ENCODE data around the gene GALNT15.

The GALNT15 gene

DNA sequence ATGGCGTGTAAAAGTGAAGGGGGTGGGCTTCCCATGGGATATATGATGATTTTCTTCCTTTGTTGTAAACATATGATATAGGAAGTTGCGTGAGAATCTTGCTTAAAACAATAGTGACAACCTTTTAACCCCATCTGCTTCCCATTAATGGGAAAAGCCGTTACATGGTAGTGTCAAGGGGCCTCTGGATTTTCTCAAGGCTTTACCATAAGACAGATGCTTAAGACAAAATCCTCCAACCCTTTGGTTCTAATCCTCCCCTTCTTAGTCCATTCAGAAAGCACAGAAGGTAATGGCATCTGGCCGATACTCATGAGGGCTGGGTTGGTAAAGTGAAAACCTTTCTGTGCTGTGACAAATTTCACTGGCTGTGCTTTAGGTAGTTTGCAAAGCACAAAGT is 65.3 kb downstream of the GALNT15 start:
- DNase-seq (ENCODE audit: low read depth) = no peak
- no peak overlapping the region for H3K4me3 ChIP-seq (ENCODE audit: low read depth, low read length)
- TF ChIP-seq, protein P1, sequence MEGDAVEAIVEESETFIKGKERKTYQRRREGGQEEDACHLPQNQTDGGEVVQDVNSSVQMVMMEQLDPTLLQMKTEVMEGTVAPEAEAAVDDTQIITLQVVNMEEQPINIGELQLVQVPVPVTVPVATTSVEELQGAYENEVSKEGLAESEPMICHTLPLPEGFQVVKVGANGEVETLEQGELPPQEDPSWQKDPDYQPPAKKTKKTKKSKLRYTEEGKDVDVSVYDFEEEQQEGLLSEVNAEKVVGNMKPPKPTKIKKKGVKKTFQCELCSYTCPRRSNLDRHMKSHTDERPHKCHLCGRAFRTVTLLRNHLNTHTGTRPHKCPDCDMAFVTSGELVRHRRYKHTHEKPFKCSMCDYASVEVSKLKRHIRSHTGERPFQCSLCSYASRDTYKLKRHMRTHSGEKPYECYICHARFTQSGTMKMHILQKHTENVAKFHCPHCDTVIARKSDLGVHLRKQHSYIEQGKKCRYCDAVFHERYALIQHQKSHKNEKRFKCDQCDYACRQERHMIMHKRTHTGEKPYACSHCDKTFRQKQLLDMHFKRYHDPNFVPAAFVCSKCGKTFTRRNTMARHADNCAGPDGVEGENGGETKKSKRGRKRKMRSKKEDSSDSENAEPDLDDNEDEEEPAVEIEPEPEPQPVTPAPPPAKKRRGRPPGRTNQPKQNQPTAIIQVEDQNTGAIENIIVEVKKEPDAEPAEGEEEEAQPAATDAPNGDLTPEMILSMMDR (IDR thresholded peaks at IDR 0.05; ENCODE audit: low read depth, low read length, missing control alignments) = no peak

DNA sequence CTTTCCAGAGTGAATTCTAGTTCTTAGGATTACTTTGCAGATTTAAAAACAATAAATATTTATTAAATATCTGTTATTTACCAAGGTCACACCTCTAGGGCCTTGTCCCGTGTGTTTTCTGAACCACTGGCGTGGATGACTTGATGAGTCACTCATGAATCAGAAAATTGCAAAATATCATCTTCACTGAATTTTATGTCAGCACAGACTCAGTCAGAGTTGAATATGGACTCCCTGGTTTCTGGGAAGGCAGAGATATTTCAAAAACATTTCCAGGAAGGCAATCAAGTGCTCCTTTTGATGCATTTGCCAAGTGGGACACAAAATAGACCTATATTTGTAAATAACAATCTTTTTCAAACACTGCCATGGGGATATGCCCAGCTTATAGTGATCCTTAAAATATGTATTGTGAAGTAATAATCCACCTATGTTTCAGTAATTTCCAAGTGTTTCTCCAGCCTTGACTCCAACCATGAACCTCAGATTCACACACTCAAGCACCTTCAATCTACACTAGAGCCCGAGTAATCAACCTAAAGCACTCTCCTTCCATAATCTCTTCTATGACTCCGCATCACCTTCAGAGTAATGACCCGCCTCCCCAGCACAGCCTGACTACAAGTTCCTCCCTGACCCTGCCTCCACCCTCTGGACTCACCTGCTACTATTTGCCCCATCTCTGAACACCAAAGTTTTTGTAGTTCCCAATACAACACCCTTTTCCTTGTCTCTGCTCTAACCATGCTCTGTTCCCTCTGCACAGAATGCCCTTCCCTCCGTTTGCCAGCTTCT is 65.9 kb downstream of the GALNT15 start:
- no peak for DNase-seq (ENCODE audit: low read depth)
- TF ChIP-seq, protein P1 (IDR thresholded peaks at IDR 0.05; ENCODE audit: low read depth, low read length, missing control alignments) = no peak
- H3K4me3 ChIP-seq (ENCODE audit: low read depth, low read length) = no peak overlapping the region

DNA sequence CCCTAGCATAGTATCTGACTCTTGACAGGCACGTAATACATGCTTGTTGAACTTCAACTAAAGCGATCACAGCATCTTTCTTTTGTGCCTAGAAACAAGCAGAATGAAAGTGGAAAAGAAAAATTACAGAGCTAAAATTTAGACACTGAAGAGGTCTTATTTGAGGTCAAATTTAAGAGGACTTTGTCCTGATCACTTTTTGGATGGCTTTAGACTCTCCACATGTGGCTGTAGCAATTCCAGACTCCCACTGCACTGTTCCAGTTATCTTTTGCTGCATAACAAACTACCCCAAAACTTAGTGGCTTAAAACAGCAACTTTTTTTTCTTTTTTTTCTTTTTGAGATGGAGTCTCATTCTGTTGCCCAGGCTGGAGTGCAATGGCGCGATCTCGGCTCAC is 66.7 kb downstream of the GALNT15 start:
- DNase-seq (ENCODE audit: low read depth) = no peak

DNA sequence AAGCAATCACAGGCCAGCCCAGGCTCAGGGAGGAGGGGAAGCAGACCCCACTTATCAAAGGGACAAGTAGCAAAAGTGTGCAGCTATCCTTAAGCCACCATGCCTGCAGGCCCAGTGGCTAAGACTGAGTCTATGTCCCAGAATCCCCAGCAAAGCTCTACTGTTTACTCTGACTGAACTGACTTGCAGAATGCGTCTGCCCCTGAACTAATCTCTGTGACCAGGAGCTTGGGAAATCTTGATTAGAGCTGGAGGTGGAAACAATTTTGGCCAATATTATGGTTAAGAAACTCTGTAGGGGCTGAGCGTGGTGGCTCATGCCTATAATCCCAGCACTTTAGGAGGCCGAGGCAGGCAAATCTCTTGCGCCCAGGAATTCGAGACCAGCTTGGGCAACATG is 67.7 kb downstream of the GALNT15 start:
- H3K4me3 ChIP-seq (ENCODE audit: low read depth, low read length) = no peak overlapping the region
- TF ChIP-seq, protein P1 (IDR thresholded peaks at IDR 0.05; ENCODE audit: low read depth, low read length, missing control alignments) = no peak
- no peak for DNase-seq (ENCODE audit: low read depth)

More for the DNA sequence above, 66.7 kb downstream of the GALNT15 start:
- no peak overlapping the region for H3K4me3 ChIP-seq (ENCODE audit: low read depth, low read length)
- TF ChIP-seq, protein P1 (IDR thresholded peaks at IDR 0.05; ENCODE audit: low read depth, low read length, missing control alignments) = no peak

DNA sequence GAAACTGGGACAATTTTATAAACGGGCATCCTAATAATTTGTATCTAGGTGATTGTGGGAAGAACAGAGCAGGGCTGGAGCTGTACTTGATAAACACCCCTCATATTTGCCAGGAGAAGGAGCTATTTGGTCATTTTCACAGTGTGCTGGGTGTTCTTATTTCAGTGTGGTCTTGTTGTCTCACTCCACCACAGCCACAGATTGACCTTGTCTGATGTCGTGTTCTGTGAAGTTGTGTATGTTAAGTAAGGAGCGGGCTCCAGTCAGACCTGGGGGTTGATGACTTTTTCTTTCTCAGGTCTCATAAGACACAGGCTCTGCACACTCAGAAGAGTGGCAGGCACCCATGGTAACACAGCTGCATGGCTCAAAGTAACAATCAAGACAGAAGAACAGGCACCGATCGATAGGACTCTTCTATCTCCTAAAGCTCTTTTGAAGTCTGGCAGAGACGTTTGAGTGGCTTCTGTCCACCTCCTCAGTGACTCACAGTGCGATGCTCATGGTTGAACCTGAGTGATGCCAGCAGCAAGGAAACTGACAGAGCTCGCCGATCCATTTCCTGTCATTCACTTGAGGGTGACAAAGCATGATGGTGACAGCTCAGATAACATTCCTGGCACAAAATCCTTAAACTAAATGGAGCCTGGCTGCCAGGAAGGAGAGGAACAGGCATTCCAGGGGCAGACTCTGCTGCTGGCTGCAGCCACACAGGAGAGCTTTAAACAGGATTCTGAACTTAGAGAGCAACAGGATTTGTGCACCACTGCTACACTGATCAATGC is 69.4 kb downstream of the GALNT15 start:
- no peak for DNase-seq (ENCODE audit: low read depth)
- no peak overlapping the region for H3K4me3 ChIP-seq (ENCODE audit: low read depth, low read length)
- TF ChIP-seq, protein P1 (IDR thresholded peaks at IDR 0.05; ENCODE audit: low read depth, low read length, missing control alignments) = no peak

DNA sequence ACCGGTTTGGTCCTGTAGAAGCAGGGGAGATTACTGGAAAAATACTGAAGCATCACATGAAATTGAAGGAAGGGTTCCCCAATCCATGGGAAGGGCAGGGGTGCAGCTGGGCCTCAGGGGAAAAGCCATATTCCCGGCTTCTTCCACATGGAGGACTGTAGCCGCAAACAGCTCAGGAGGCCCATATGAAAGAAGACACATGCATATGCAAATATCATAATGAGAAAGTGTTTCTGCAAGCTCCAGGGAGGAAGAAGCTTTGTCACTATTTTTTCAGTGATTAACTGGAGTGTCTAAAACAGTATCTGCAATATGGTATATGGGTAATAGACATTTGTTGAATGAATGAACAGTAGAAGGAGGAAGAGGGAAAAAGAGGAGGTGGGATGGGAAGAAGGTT is 71.1 kb downstream of the GALNT15 start:
- no peak overlapping the region for H3K4me3 ChIP-seq (ENCODE audit: low read depth, low read length)
- TF ChIP-seq, protein P1 (IDR thresholded peaks at IDR 0.05; ENCODE audit: low read depth, low read length, missing control alignments) = no peak
- no peak for DNase-seq (ENCODE audit: low read depth)

Data from GM12864 (cell line).